Nephron (organoid): ENCODE measurements around the gene USP31.
"Not testable (repeated sequence)": the region's sequence is repeated elsewhere in the genome, so short reads cannot be mapped to it uniquely, and the experiment has no call there.

Source experiments
- H3K27ac Mint-ChIP-seq, 3 experiments: 2 replicates each; pipeline ENCODE4 v1.8.0; 2020; ENCODE audit warnings: mixed read lengths in 3 of 3, mild to moderate bottlenecking in 2 of 3, moderate library complexity in 1 of 3
- H3K27me3 Mint-ChIP-seq: 2 replicates; pipeline ENCODE4 v1.8.0; 2021; ENCODE audit warnings: low read depth, mild to moderate bottlenecking, moderate library complexity, mixed read lengths
- H3K36me3 Mint-ChIP-seq: 2 replicates; pipeline ENCODE4 v1.8.0; 2020; ENCODE audit warnings: low read depth, mixed read lengths
- H3K4me1 Mint-ChIP-seq: 2 replicates; pipeline ENCODE4 v1.8.0; 2020; ENCODE audit warnings: mixed read lengths
- H3K4me3 Mint-ChIP-seq, 3 experiments: 2 replicates each; pipeline ENCODE4 v1.8.0; 2020; ENCODE audit warnings: mild to moderate bottlenecking in 3 of 3, mixed read lengths in 3 of 3, moderate library complexity in 2 of 3
- H3K9me3 Mint-ChIP-seq: 2 replicates; pipeline ENCODE4 v1.8.0; 2020; ENCODE audit warnings: mixed read lengths
- CTCF ChIP-seq, 3 experiments: fragments of 200-600 bp; sonication (generic); IDR thresholded peaks; one replicate each; pipeline ENCODE4 v1.5.0; 2021; ENCODE audit warnings: antibody characterized with exemption in 3 of 3; ENCODE audit not compliant: unreplicated experiment in 3 of 3

USP31 gene

GRCh38 chr16:23101012-23101550 is 48.2 kb downstream of the USP31 start:
- no peak overlapping the region for H3K27ac Mint-ChIP-seq
- peaks cover 38% of the 10 kb centered on the region for H3K36me3 Mint-ChIP-seq
- H3K27me3 Mint-ChIP-seq = no peaks in the 10 kb centered on the region
- H3K9me3 Mint-ChIP-seq = peaks cover 3% of the 10 kb centered on the region
- H3K4me1 Mint-ChIP-seq = peaks cover 4% of the 10 kb centered on the region
- no peak overlapping the region for H3K4me3 Mint-ChIP-seq
- TF ChIP-seq CTCF (IDR thresholded peaks at IDR 0.05; ENCODE audit: unreplicated experiment in 3 of 3) = no peak

GRCh38 chr16:23096450-23096849 is 52.8 kb downstream of the USP31 start:
- H3K9me3 Mint-ChIP-seq, H3K4me3 Mint-ChIP-seq, H3K4me1 Mint-ChIP-seq, H3K27ac Mint-ChIP-seq, H3K27me3 Mint-ChIP-seq: not testable (repeated sequence)
- H3K36me3 Mint-ChIP-seq = peaks cover 54% of the 10 kb centered on the region

- H3K9me3 Mint-ChIP-seq, H3K27me3 Mint-ChIP-seq, H3K27ac Mint-ChIP-seq, H3K4me3 Mint-ChIP-seq, H3K4me1 Mint-ChIP-seq: not testable (repeated sequence)
- peaks cover 49% of the 10 kb centered on the region for H3K36me3 Mint-ChIP-seq
Observed at GRCh38 chr16:23094136-23094535, 55.1 kb downstream of the USP31 start.

GRCh38 chr16:23092801-23093117 is 56.5 kb downstream of the USP31 start:
- Mint-ChIP-seq H3K9me3 (no peaks in the 10 kb centered on the region), H3K4me1 (no peaks in the 10 kb centered on the region), H3K4me3 (no peak overlapping the region), H3K27ac (no peak overlapping the region), H3K36me3 (peaks cover 37% of the 10 kb centered on the region), H3K27me3 (no peaks in the 10 kb centered on the region)
- no peak for TF ChIP-seq CTCF (IDR thresholded peaks at IDR 0.05; ENCODE audit: unreplicated experiment in 3 of 3)

GRCh38 chr16:23092072-23092800 is 57.0 kb downstream of the USP31 start:
- H3K27me3 Mint-ChIP-seq = no peaks in the 10 kb centered on the region

GRCh38 chr16:23089111-23089510 is 60.1 kb downstream of the USP31 start:
- Mint-ChIP-seq H3K36me3 (peaks cover 32% of the 10 kb centered on the region), H3K27me3 (no peaks in the 10 kb centered on the region), H3K4me3 (no peak overlapping the region), H3K27ac (no peak overlapping the region), H3K4me1 (no peaks in the 10 kb centered on the region), H3K9me3 (no peaks in the 10 kb centered on the region)
- no peak for TF ChIP-seq CTCF (IDR thresholded peaks at IDR 0.05; ENCODE audit: unreplicated experiment in 3 of 3)

More at GRCh38 chr16:23092072-23092800, 57.0 kb downstream of the USP31 start:
- H3K4me1 Mint-ChIP-seq = no peaks in the 10 kb centered on the region
- H3K4me3 Mint-ChIP-seq = no peak overlapping the region
- H3K9me3 Mint-ChIP-seq = no peaks in the 10 kb centered on the region
- no peak overlapping the region for H3K27ac Mint-ChIP-seq
- no peak for TF ChIP-seq CTCF (IDR thresholded peaks at IDR 0.05; ENCODE audit: unreplicated experiment in 3 of 3)
- peaks cover 37% of the 10 kb centered on the region for H3K36me3 Mint-ChIP-seq

- Mint-ChIP-seq H3K4me1 (no peaks in the 10 kb centered on the region), H3K9me3 (no peaks in the 10 kb centered on the region), H3K4me3 (no peak overlapping the region), H3K36me3 (peaks cover 26% of the 10 kb centered on the region), H3K27me3 (no peaks in the 10 kb centered on the region), H3K27ac (no peak overlapping the region)
- no peak for TF ChIP-seq CTCF (IDR thresholded peaks at IDR 0.05; ENCODE audit: unreplicated experiment in 3 of 3)
Observed at GRCh38 chr16:23088018-23088417, 61.2 kb downstream of the USP31 start.
